ENCODE results near the gene RHBDD1. TPM values are rescaled to one million over a fixed set of nuclear protein-coding genes. Genes with fewer than 3 reads are reported as not detected.

The RHBDD1 gene
- total RNA-seq, 5 donors from 2014 or later (not counting 1 experiment from before 2014, with no cell fraction given): 41.0 to 53.2 (median 47.8) TPM

DNA sequence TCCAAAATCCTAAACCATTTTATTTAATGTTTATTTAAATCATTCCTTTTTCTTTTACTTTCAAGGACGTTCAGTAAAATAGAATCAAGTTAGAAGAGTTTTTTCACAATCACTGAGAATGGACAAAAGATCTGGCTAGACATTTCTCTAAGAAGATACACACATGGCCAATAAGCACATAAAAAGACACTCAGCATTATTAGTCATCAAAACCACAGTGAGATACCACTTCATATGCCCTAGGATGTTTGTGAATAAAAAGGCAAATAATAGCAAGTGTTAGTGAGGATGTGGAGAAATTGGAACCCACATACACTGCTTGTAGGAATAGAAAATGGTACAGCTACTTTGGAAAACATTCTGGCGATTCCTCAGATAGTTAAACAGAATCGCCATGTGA, 76.1 kb downstream of the RHBDD1 start:
- H3K27me3 ChIP-seq (replicated peaks in 1 of 2; ENCODE audit: control insufficient read depth in 2 of 2, extremely low read depth in 1 of 2, insufficient read depth in 2 of 2, low read length in 1 of 2): no peaks in the 10 kb centered on the region
- H3K9me3 ChIP-seq: no peaks in the 10 kb centered on the region
- Mint-ChIP-seq H3K36me3 (peaks cover 65% of the 10 kb centered on the region), H3K27me3 (no peaks in the 10 kb centered on the region), H3K4me1 (peaks cover 13 to 20% (median 15%) of the 10 kb centered on the region in 3 donors), H3K9me3 (peaks cover 0 to 3% (median 0%) of the 10 kb centered on the region in 3 donors), H3K4me3 (no peak overlapping the region), H3K27ac (no peak overlapping the region)
- H3K27ac ChIP-seq (ENCODE audit: low read length): no peak overlapping the region
- ChIA-PET CTCF (no interaction called here), POLR2A (interaction anchor here in 1 of 2 donors (0.6 kb wide), 1 partner anchor 278 kb away, joined by 3 read pairs; no protein-coding TSS in a partner anchor)
- H3K4me1 ChIP-seq (ENCODE audit: control insufficient read depth in 1 of 2, extremely low read depth in 1 of 2, insufficient read depth in 2 of 2, low read length in 2 of 2): peaks cover 0 to 8% of the 10 kb centered on the region in 2 experiments
- H3K4me3 ChIP-seq (ENCODE audit: control insufficient read depth in 1 of 2, extremely low read depth in 1 of 2, low read length in 1 of 2): no peak overlapping the region
- WGBS (ENCODE audit: insufficient coverage): 60% methylated on average over 1 of the region's 3 CpGs
- DNase-seq (no peak), ATAC-seq (replicated peaks in 1 of 4) (no peak)
- H3K36me3 ChIP-seq (ENCODE audit: control insufficient read depth in 2 of 2, extremely low read depth in 1 of 2, insufficient read depth in 1 of 2, low read length in 1 of 2): peaks cover 0 to 31% of the 10 kb centered on the region in 2 donors

GRCh38 chr2:226913641-226914040, 77.8 kb downstream of the RHBDD1 start:
- CTCF ChIA-PET: interaction anchor here (0.6 to 1.5 kb wide), 3 partner anchors 9 to 85 kb away, joined by 4 to 7 read pairs (median 4); no protein-coding TSS in a partner anchor

DNA sequence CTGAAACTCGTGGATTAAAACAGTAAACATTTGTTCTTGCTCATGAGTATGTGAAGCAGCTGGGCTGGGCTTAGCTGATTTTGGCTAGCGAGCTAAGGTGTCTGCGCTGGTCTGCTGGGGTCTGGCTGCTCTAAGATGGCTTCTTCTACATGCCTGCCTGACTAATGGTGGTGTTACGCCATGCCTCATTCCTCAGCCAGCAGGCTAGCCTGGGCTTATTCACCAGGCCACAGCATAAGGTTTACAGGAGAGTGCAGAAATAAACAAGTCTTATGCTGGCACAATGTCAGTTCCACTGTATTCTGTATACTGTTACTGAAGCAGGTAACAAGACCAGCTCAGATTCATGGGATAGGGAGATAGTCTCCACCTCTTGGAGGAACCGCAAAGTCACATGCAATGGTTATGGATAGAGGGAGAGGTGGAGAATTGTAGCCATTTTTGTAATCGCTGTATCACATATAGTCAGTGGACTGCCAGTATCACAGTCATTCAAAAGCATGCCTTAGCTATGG, 80.0 kb downstream of the RHBDD1 start:
- Mint-ChIP-seq H3K27me3 (no peaks in the 10 kb centered on the region), H3K4me1 (peaks cover 20 to 24% (median 21%) of the 10 kb centered on the region in 3 donors), H3K9me3 (peaks cover 0 to 7% (median 0%) of the 10 kb centered on the region in 3 donors), H3K27ac (no peak overlapping the region), H3K36me3 (peaks cover 61% of the 10 kb centered on the region), H3K4me3 (no peak overlapping the region)
- DNase-seq: no peak
- WGBS (ENCODE audit: insufficient coverage): 90% methylated on average over 4 of the region's 6 CpGs
- ATAC-seq (replicated peaks in 1 of 4): no peak
- POLR2A ChIA-PET: no interaction called here
- Histone ChIP-seq H3K27me3 (replicated peaks in 1 of 2; ENCODE audit: control insufficient read depth in 2 of 2, extremely low read depth in 1 of 2, insufficient read depth in 2 of 2, low read length in 1 of 2) (no peaks in the 10 kb centered on the region), H3K36me3 (ENCODE audit: control insufficient read depth in 2 of 2, extremely low read depth in 1 of 2, insufficient read depth in 1 of 2, low read length in 1 of 2) (peaks cover 0 to 18% of the 10 kb centered on the region in 2 donors), H3K4me3 (ENCODE audit: control insufficient read depth in 1 of 2, extremely low read depth in 1 of 2, low read length in 1 of 2) (no peak overlapping the region), H3K4me1 (ENCODE audit: control insufficient read depth in 1 of 2, extremely low read depth in 1 of 2, insufficient read depth in 2 of 2, low read length in 2 of 2) (peaks cover 0 to 3% of the 10 kb centered on the region in 2 experiments), H3K27ac (ENCODE audit: low read length) (no peak overlapping the region), H3K9me3 (no peaks in the 10 kb centered on the region)
- CTCF ChIA-PET: interaction anchor here in 1 of 2 donors (0.6 to 0.7 kb wide), 2 partner anchors 115 to 593 kb away, joined by 3 read pairs; no protein-coding TSS in a partner anchor

More at GRCh38 chr2:226913641-226914040, 77.8 kb downstream of the RHBDD1 start:
- no peak for DNase-seq
- no peak for ATAC-seq (replicated peaks in 1 of 4)
- peaks cover 0 to 5% of the 10 kb centered on the region in 2 experiments for H3K4me1 ChIP-seq (ENCODE audit: control insufficient read depth in 1 of 2, extremely low read depth in 1 of 2, insufficient read depth in 2 of 2, low read length in 2 of 2)
- peaks cover 62% of the 10 kb centered on the region for H3K36me3 Mint-ChIP-seq
- no peaks in the 10 kb centered on the region for H3K27me3 ChIP-seq (replicated peaks in 1 of 2; ENCODE audit: control insufficient read depth in 2 of 2, extremely low read depth in 1 of 2, insufficient read depth in 2 of 2, low read length in 1 of 2)
- H3K4me3 Mint-ChIP-seq: no peak overlapping the region
- no peak overlapping the region for H3K4me3 ChIP-seq (ENCODE audit: control insufficient read depth in 1 of 2, extremely low read depth in 1 of 2, low read length in 1 of 2)
- H3K36me3 ChIP-seq (ENCODE audit: control insufficient read depth in 2 of 2, extremely low read depth in 1 of 2, insufficient read depth in 1 of 2, low read length in 1 of 2): peaks cover 0 to 24% of the 10 kb centered on the region in 2 donors
- no peaks in the 10 kb centered on the region for H3K9me3 ChIP-seq
- POLR2A ChIA-PET: no interaction called here
- no peak overlapping the region for H3K27ac ChIP-seq (ENCODE audit: low read length)
- no peaks in the 10 kb centered on the region for H3K27me3 Mint-ChIP-seq
- H3K27ac Mint-ChIP-seq: no peak overlapping the region
- peaks cover 13 to 20% (median 13%) of the 10 kb centered on the region in 3 donors for H3K4me1 Mint-ChIP-seq
- H3K9me3 Mint-ChIP-seq: peaks cover 0 to 3% (median 0%) of the 10 kb centered on the region in 3 donors

GRCh38 chr2:226916669-226917068, 80.8 kb downstream of the RHBDD1 start:
- H3K36me3 Mint-ChIP-seq: peaks cover 65% of the 10 kb centered on the region
- Histone ChIP-seq H3K9me3 (no peaks in the 10 kb centered on the region), H3K36me3 (ENCODE audit: control insufficient read depth in 2 of 2, extremely low read depth in 1 of 2, insufficient read depth in 1 of 2, low read length in 1 of 2) (peaks cover 0 to 15% of the 10 kb centered on the region in 2 donors), H3K4me3 (ENCODE audit: control insufficient read depth in 1 of 2, extremely low read depth in 1 of 2, low read length in 1 of 2) (no peak overlapping the region), H3K27me3 (replicated peaks in 1 of 2; ENCODE audit: control insufficient read depth in 2 of 2, extremely low read depth in 1 of 2, insufficient read depth in 2 of 2, low read length in 1 of 2) (no peaks in the 10 kb centered on the region), H3K27ac (ENCODE audit: low read length) (no peak overlapping the region), H3K4me1 (ENCODE audit: control insufficient read depth in 1 of 2, extremely low read depth in 1 of 2, insufficient read depth in 2 of 2, low read length in 2 of 2) (peaks cover 0 to 3% of the 10 kb centered on the region in 2 experiments)
- H3K9me3 Mint-ChIP-seq: peaks cover 0 to 12% (median 0%) of the 10 kb centered on the region in 3 donors
- CTCF ChIA-PET: interaction anchor here in 1 of 2 donors (0.7 kb wide), 1 partner anchor 116 kb away, joined by 3 read pairs; no protein-coding TSS in a partner anchor
- no peaks in the 10 kb centered on the region for H3K27me3 Mint-ChIP-seq
- POLR2A ChIA-PET: no interaction called here
- no CpG with 5 or more reads among the region's 1 CpG for WGBS (ENCODE audit: insufficient coverage)
- DNase-seq (no peak), ATAC-seq (replicated peaks in 1 of 4) (peak in 1 of 4 experiments; percentile 61)
- H3K4me1 Mint-ChIP-seq: peaks cover 20 to 30% (median 28%) of the 10 kb centered on the region in 3 donors
- H3K4me3 Mint-ChIP-seq: no peak overlapping the region
- H3K27ac Mint-ChIP-seq: peak overlapping the region; percentile 2 to 23

DNA sequence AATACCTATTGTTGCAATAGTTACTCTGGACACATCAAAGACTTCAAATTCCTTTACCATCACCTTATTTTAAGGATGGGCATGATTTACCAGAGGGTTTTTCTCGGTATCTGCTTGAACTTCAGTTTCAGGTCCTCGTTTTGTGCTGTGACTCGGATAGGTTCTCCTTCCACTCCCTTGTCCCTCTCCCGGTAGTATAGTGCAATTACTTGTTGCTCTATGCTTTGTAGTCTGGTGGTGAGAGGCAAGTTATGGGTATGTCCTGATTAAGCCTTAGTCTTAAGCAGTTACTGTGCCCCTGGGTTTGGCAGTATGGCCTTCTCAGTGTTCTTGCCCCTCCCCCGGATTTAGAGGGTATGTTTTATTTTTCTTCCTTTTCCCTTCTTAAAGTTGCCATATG, 96.6 kb downstream of the RHBDD1 start:
- Mint-ChIP-seq H3K4me3 (no peak overlapping the region), H3K4me1 (peaks cover 0 to 6% (median 0%) of the 10 kb centered on the region in 3 donors), H3K27me3 (no peaks in the 10 kb centered on the region), H3K36me3 (peaks cover 42% of the 10 kb centered on the region), H3K27ac (no peak overlapping the region), H3K9me3 (peaks cover 0 to 6% (median 0%) of the 10 kb centered on the region in 3 donors)
- Histone ChIP-seq H3K9me3 (no peaks in the 10 kb centered on the region), H3K27ac (ENCODE audit: low read length) (no peak overlapping the region), H3K27me3 (replicated peaks in 1 of 2; ENCODE audit: control insufficient read depth in 2 of 2, extremely low read depth in 1 of 2, insufficient read depth in 2 of 2, low read length in 1 of 2) (no peaks in the 10 kb centered on the region), H3K36me3 (ENCODE audit: control insufficient read depth in 2 of 2, extremely low read depth in 1 of 2, insufficient read depth in 1 of 2, low read length in 1 of 2) (no peaks in the 10 kb centered on the region), H3K4me1 (ENCODE audit: control insufficient read depth in 1 of 2, extremely low read depth in 1 of 2, insufficient read depth in 2 of 2, low read length in 2 of 2) (no peaks in the 10 kb centered on the region), H3K4me3 (ENCODE audit: control insufficient read depth in 1 of 2, extremely low read depth in 1 of 2, low read length in 1 of 2) (no peak overlapping the region)
- no CpG with 5 or more reads among the region's 5 CpGs for WGBS (ENCODE audit: insufficient coverage)
- CTCF ChIA-PET: no interaction called here
- POLR2A ChIA-PET: no interaction called here
- ATAC-seq (replicated peaks in 1 of 4): no peak
- DNase-seq: no peak

DNA sequence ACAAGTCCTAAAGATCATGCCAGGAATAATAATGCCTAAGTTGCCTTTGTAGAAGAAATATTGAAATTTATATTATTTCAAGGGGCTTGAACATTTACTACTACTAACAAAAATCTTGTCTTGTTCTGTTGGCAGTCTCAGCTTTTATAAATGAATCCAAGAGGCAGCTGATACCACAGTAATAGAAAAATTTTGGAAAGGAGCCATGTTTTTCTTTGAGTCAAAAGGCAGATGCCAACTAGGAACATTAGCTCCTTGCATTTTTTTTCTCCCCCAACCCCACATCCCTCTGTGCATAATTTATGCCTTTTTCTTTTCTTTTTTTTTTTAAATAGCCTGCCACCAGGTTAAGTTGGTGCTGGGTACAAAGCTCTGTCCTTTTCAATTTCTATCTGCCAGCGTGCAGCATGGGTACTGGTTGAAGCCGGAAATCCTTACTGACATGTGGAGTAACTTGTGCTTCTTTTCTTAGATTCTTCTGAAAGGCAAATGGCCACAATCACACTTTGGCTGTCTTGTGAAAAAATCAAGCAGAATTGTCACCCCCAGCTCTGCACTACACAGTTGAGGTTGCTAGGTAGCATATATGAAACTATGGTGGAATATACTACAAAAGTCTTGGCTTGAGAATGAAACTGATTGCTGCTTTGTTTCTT, 98.8 kb downstream of the RHBDD1 start:
- CTCF ChIA-PET: interaction anchor here in 1 of 2 donors (0.6 kb wide), 1 partner anchor 1441 kb away, joined by 3 read pairs; no protein-coding TSS in a partner anchor
- Mint-ChIP-seq H3K9me3 (no peaks in the 10 kb centered on the region), H3K4me1 (peaks cover 0 to 9% (median 0%) of the 10 kb centered on the region in 3 donors), H3K4me3 (no peak overlapping the region), H3K36me3 (peaks cover 53% of the 10 kb centered on the region), H3K27me3 (no peaks in the 10 kb centered on the region), H3K27ac (no peak overlapping the region)
- no peaks in the 10 kb centered on the region for H3K36me3 ChIP-seq (ENCODE audit: control insufficient read depth in 2 of 2, extremely low read depth in 1 of 2, insufficient read depth in 1 of 2, low read length in 1 of 2)
- DNase-seq (no peak), ATAC-seq (replicated peaks in 1 of 4) (no peak)
- no peak overlapping the region for H3K27ac ChIP-seq (ENCODE audit: low read length)
- WGBS (ENCODE audit: insufficient coverage): no CpG with 5 or more reads among the region's 2 CpGs
- H3K4me3 ChIP-seq (ENCODE audit: control insufficient read depth in 1 of 2, extremely low read depth in 1 of 2, low read length in 1 of 2): no peak overlapping the region
- POLR2A ChIA-PET: interaction anchor here in 1 of 2 donors (0.7 kb wide), 1 partner anchor 495 kb away, joined by 3 read pairs; no protein-coding TSS in a partner anchor
- H3K27me3 ChIP-seq (replicated peaks in 1 of 2; ENCODE audit: control insufficient read depth in 2 of 2, extremely low read depth in 1 of 2, insufficient read depth in 2 of 2, low read length in 1 of 2): no peaks in the 10 kb centered on the region
- H3K4me1 ChIP-seq (ENCODE audit: control insufficient read depth in 1 of 2, extremely low read depth in 1 of 2, insufficient read depth in 2 of 2, low read length in 2 of 2): no peaks in the 10 kb centered on the region
- no peaks in the 10 kb centered on the region for H3K9me3 ChIP-seq
